Stimulated activated CD8-positive, alpha-beta memory T cell treated with anti-CD3 and anti-CD28 coated beads, Interleukin-7, amount 100 ng/mL, for 48 hours (primary cell): Measurements from ENCODE around the gene GGN.
A peak's percentile ranks its signal among the peaks of the same experiment; 100 is the strongest.
"Not testable (repeated sequence)": the region's sequence is repeated elsewhere in the genome, so short reads cannot be mapped to it uniquely, and the experiment has no call there.

Source experiments
- DNase-seq, 2 donors: peaks; one replicate each; pipeline ENCODE4 v3.0.0-alpha.2; 2020; ENCODE audit warnings: low read depth in 1 of 2; ENCODE audit errors: extremely low read depth in 1 of 2

The GGN gene

GRCh38 chr19:38411898-38412297, 24.1 kb upstream of the GGN start:
- not testable (repeated sequence) for DNase-seq

GRCh38 chr19:38411041-38411712, 23.3 kb upstream of the GGN start:
- DNase-seq = no peak

- not testable (repeated sequence) for DNase-seq
Measured at GRCh38 chr19:38410407-38410806, 22.6 kb upstream of the GGN start.

- DNase-seq = no peak
Measured at GRCh38 chr19:38409631-38410133, 21.8 kb upstream of the GGN start.

- DNase-seq = no peak
Measured at GRCh38 chr19:38405276-38405675, 17.4 kb upstream of the GGN start.

GRCh38 chr19:38404858-38405257, 17.0 kb upstream of the GGN start:
- DNase-seq = no peak

- peak; percentile 94 to 96 for DNase-seq
Measured at GRCh38 chr19:38402967-38403674, 15.3 kb upstream of the GGN start, which contains the start of gene FAM98C. FAM98C (plus strand) TSS chr19:38403093; CDS start chr19:38403154, 61 bp downstream.

- no peak for DNase-seq
Measured at GRCh38 chr19:38402623-38402966, 14.8 kb upstream of the GGN start.

- DNase-seq = no peak
Measured at GRCh38 chr19:38401148-38401547, 13.3 kb upstream of the GGN start.

GRCh38 chr19:38400361-38400760, 12.5 kb upstream of the GGN start:
- DNase-seq = no peak

- no peak for DNase-seq
Measured at GRCh38 chr19:38399537-38399936, 11.7 kb upstream of the GGN start.

- DNase-seq = no peak
Measured at GRCh38 chr19:38399081-38399480, 11.2 kb upstream of the GGN start.

GRCh38 chr19:38395381-38396114, 7.7 kb upstream of the GGN start:
- DNase-seq = no peak

GRCh38 chr19:38394488-38394887, 6.7 kb upstream of the GGN start:
- DNase-seq = peak; percentile 53 to 80

- DNase-seq = no peak
Measured at GRCh38 chr19:38392707-38393308, 5.0 kb upstream of the GGN start.

- DNase-seq = no peak
Measured at GRCh38 chr19:38391911-38392464, 4.2 kb upstream of the GGN start.

GRCh38 chr19:38389957-38390924, 2.4 kb upstream of the GGN start:
- DNase-seq = no peak

- DNase-seq = no peak
Measured at GRCh38 chr19:38389101-38389925, 1.5 kb upstream of the GGN start.
